Islet of Langerhans (tissue), 1 donor: Measurements from ENCODE around the gene KIF2A.
"Not testable (repeated sequence)": the region's sequence is repeated elsewhere in the genome, so short reads cannot be mapped to it uniquely, and the experiment has no call there.

ENCODE experiments used
- FAIRE-seq: peaks from one replicate; lab custom pipeline; 2011; peaks lifted over from hg19 to GRCh38; lab: Jason Lieb, UNC

Gene KIF2A

GRCh38 chr5:62305715-62306322 is at the start of gene KIF2A:
Gene KIF2A, plus strand, starts transcription at chr5:62306206. Its CDS starts 267 bp downstream, at chr5:62306473.
- FAIRE-seq = no peak

GRCh38 chr5:62257020-62257367 is 49.0 kb upstream of the KIF2A start:
- FAIRE-seq = no peak

- FAIRE-seq = no peak
Measured at GRCh38 chr5:62258654-62259053, 47.4 kb upstream of the KIF2A start.

DNA sequence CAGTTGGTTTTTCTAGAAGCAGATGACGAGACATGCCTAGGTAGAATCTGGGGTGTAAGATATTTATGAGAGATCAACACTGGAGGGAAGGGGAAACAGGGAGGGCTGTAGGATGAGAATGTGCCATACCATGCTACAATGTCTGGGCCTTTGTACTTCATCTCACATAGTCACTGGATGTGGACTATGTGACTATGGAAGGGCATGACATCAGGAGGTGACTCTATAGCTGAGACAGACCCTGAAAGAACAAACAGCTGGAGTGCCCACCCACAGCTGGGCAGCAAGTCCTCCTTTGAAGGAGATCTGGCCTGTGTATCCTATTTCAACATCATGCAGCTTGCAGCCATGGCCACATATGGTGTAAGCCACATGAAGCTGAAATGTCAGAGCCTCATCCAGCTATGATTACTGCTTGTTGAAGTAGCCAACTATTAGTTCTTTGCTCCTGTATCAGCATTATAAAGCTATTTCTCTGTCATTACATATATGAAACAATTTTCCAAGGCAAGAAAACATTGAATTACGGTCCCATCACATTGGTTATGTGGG is 46.2 kb upstream of the KIF2A start:
- FAIRE-seq = no peak

DNA sequence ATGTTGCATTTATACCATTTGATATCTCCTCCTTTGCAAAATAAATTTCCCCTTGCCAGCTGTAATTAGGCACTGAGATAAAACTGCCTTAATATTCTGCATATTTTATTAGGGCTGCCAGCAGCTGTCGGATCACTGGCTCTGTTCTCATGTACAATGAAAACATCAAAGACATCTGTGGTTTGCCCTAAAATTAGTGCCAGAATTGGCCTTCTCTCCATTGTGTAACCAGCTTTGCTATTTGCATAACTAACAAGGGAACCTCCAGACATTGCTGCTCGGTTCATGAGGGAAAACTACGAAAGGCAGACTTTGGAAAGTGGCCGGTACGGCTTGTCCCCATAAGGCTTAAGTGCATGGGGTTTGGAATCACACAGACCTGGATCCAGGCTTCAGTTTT is 45.5 kb upstream of the KIF2A start:
- FAIRE-seq = no peak

DNA sequence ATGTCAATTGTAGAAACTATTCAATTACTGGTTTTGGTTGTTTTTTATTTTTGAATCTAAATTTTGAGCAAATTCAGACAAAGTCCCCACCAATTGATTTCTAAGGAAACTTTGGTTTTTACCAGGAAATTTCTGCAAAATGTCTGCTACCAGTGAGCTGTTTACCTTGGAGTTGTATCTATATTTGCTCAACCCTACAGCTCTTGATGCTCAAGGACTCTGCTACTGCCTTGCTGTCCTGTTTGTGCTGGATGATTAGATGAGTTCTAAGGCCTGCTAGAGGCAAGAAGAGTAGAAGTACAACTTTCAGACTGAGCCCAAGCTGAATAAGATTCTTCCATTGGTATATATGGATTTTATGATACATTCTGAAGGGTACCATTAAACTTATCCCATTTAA is 42.6 kb upstream of the KIF2A start:
- no peak for FAIRE-seq

DNA sequence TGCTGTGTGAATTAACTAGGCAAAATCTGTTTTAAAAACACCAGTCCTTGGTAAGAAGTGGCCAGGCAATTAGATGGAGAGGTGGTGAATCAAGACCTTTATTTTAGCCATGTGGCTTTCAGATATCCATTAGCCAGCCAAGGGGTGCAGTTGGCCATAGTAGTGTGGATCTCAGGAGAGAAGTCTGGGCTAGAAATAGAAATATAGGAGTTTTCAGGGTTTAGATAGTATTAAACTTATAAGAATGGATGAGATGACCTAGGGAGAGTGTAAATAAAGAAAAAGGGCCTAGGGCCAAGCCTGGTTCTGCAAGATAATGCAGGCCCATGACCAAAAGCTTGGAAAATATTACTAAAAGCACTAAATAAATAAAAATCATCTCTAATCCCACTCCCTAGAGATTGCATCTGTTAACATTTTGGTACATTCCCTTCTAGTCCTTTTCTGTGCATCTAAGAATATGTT is 40.3 kb upstream of the KIF2A start:
- no peak for FAIRE-seq

- no peak for FAIRE-seq
Measured at GRCh38 chr5:62266573-62266972, 39.4 kb upstream of the KIF2A start.

DNA sequence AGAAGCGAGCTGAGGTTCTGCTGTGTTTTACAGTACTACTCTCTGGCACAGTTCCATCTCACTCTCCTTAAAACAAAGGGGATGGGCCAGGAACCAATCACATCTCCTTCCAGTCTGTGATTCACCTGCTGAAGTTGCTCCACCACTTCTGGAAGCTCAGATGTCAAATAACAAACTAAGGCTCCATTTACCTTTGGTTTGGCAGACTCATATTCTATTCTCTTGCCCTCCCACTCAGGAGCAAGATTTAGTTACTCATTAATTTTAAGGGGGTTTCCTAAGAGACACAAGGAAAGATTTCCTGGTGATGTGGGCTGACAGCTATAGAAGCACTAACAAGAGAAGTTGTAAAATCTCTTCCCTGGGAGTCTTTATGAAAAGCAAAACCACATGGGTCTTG is 37.8 kb upstream of the KIF2A start:
- no peak for FAIRE-seq

DNA sequence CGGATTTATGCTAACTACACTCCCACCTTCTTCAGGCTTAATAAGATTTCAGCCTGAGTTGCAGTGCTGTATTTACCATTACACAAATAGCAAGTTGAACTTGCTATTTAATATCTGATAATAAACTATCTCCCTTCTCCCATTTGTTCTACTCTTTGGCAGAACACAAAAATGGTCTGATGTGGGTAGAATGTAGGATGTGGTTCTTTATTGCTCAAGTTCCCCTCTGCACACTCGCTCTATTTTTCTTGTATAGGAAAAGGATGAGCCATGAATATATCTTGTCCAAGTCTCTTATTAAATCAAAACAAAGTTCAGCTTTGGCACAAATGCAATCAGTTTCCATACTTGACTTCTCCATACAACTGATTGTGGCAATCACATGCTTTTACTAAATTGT is 37.2 kb upstream of the KIF2A start:
- no peak for FAIRE-seq

DNA sequence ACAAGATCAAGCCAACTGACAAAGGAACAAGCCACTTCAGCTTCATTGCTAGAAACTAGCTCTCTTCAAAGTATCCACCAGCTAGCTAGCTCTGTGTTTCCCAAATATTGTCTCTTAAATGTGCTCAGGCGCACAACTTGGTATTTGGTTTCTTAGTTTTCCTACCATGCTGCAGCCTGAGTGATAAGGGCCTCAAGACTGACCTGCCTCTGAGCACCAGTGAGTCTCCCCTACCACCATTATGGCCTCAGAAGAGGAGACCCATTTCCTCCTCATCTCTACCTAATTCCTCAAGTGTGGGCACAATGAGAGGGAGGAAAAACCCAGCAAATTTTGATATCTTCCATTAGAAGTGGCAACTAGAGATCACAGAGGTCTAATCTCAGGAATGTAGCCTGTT is 34.6 kb upstream of the KIF2A start:
- no peak for FAIRE-seq

GRCh38 chr5:62271870-62272269 is 34.1 kb upstream of the KIF2A start:
- no peak for FAIRE-seq

GRCh38 chr5:62273687-62274086 is 32.3 kb upstream of the KIF2A start:
- FAIRE-seq = no peak

DNA sequence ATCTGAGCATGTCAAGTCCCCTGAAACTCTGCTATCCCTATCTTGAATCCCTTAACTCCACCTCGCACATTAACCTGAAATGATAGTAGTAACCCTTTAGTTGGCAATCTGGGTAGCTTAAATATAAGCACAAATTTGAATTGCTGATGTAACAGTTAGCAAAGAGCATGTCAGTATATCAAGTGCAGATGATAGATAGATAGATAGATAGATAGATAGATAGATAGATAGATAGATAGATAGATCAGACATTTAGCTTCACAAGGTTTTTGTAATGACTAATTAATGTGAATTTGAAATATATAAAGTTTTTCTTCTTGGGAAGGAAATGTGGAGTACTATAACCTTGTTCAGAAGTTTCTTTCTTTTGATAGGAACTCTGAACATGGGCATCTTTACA is 30.4 kb upstream of the KIF2A start:
- no peak for FAIRE-seq

- FAIRE-seq = no peak
Measured at GRCh38 chr5:62281411-62281810, 24.6 kb upstream of the KIF2A start.

DNA sequence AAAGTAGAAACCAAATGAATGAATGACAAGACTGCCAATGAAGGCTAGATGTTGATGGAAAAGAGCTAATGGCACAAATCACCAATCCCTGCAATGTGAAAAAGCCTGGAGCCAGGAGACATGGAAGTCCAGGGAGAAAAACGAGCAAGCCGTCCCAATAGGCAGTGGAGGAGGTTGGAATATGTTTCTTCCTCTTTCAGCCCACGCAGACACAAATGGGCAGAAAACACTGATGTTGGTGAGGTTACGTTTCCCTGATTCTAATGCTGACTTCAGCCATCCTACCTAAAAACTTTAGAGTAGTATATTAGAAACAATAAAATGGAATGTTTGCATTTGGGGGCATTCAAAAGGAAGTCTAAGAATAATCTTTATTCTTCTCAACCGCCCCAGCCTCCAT is 23.9 kb upstream of the KIF2A start:
- no peak for FAIRE-seq

DNA sequence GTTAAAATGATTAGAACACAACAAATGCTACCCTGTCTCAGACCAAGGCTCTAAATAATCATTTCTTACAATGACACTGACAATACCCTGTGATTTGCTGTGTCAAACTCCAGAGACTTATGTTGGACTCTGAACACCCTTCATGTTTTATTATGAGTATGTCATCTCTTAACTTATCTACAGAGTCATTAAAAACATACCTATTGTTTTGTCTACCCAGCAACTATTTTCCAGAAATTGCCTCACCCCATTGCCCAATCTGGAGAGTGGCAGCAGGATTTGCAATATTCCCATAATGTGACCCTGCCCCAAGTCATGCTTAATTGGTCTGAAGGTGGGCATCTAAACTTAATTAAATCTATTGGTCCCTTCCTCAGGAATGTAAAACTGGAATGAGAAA is 23.0 kb upstream of the KIF2A start:
- no peak for FAIRE-seq

- no peak for FAIRE-seq
Measured at GRCh38 chr5:62283861-62284260, 22.1 kb upstream of the KIF2A start.

DNA sequence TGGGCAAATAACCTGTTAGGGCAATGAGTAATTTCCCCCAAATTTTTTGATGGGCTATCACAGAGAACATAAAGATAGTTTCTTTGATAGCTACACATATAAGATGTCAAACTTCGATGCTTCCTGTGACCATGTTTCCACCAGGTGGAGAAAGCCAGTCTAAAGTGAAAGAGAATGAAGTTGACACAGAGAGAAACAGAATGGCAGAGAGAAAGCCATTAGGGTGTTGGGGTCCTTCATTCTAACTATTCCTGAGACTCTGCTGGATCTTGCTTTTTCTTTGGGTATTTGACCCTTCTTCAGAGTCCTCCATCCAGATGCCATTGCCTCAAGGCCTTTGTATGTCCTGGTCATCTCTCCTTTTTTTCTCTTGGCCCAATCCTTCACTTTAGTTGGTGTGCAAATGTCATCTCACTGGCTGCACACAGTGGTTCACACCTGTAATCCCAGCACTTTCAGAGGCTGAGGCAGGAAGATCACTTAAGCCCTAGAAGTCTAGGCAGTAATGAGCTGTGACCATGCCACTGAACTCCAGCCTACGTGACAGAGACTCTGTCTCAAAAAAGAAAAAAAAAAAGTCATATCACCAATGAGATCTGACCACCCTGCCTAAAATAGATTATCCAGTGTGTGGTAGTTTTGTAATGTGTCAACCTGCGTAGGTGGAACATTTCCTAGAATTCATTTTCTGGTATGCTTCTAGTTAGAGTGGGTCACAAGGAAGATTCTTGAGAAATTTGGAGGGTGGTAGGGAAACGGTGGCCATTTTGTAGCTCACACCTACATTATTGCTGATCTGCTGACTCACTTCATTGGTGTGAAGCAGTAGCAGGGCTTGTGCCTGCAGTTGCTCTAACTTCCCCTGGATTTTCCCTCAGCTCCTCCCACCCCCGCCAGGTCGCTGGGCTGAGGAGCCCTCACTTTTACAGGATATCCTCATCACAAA is 20.8 kb upstream of the KIF2A start:
- no peak for FAIRE-seq

- no peak for FAIRE-seq
Measured at GRCh38 chr5:62286834-62287233, 19.2 kb upstream of the KIF2A start.

DNA sequence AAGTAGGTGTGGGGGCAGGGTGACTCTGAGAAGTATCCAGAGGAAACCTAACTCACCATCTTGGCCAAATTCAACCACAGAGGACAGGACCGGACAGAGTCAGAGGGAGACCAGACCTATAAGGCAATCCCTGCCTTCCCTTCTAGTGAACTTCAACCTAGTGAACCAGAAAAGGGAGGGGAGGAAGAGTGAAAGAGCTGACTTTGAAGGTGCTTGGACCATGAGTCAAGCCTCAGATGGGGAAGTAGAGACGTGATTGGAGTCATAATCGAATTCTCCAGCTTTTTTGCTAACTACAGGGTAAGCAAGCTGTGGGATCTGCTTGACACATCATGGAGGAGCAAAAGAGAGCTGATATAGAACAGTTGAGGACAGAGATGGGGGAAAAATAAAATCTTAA is 18.8 kb upstream of the KIF2A start:
- no peak for FAIRE-seq

- no peak for FAIRE-seq
Measured at GRCh38 chr5:62288118-62288517, 17.9 kb upstream of the KIF2A start.

GRCh38 chr5:62289813-62290212 is 16.2 kb upstream of the KIF2A start:
- no peak for FAIRE-seq

DNA sequence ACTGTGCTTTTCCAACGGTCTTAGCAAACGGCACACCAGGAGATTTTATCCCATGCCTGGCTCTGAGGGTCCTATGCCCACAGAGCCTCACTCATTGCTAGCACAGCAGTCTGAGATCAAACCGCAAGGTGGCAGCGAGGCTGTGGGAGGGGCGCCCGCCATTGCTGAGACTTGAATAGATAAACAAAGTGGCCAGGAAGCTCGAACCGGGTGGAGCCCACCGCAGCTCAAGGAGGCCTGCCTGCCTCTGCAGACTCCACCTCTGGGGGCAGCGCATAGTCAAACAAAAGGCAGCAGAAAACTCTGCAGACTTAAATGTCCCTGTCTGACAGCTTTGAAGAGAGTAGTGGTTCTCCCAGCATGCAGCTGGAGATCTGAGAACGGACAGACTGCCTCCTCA is 14.2 kb upstream of the KIF2A start:
- not testable (repeated sequence) for FAIRE-seq
